Measurements from ENCODE around the gene SMARCB1.

The SMARCB1 gene

DNA sequence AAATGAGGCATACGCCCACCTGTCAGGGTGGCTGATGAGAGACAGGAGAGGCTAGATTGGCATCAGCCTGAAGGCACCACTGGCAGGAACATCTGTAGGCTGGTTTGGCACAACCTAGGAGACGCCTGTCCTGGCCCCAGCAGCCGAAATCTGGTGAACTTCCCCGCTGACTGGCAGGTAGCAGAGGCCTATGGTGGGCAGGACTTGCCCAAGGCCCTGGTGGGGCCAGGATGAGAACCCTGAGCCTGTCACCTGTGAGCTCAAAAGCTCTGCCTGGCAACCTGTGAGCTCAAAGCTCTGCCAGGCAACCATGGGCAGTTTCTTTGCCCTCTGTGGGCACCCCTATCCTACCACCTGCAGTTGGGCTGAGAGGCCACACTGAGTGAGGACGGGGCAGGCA lies 49.5 kb downstream of the SMARCB1 start:
- H3K27ac ChIP-seq (ENCODE audit: low read depth, low read length): peak overlapping the region; percentile 90
- H3K9ac ChIP-seq (ENCODE audit: low read length): no peak overlapping the region
- H3K9me3 ChIP-seq (ENCODE audit: insufficient read depth, low read length): no peaks in the 10 kb centered on the region
- TF ChIP-seq EZH2phosphoT487 (conservative IDR thresholded peaks at IDR 0.05; ENCODE audit: low read length): no peak
- no peak for TF ChIP-seq CTCF (IDR thresholded peaks at IDR 0.05; ENCODE audit: insufficient read depth, low read length, poor library complexity, severe bottlenecking)
- H3K9me2 ChIP-seq (replicated peaks; ENCODE audit: insufficient read depth, low read length): no peaks in the 10 kb centered on the region
- peaks cover 13% of the 10 kb centered on the region for H3K79me2 ChIP-seq (ENCODE audit: insufficient read depth, low read length)
- H3F3A ChIP-seq (ENCODE audit: insufficient read depth): peaks cover 20% of the 10 kb centered on the region; the same call in 1 of the 2 replicates
- H3K4me2 ChIP-seq (ENCODE audit: low read depth, low read length, poor library complexity, severe bottlenecking): no peak overlapping the region
- no peak overlapping the region for H2AFZ ChIP-seq (ENCODE audit: low read depth, low read length, severe bottlenecking)
- H3K27me3 ChIP-seq (ENCODE audit: low read length): no peaks in the 10 kb centered on the region
- no peaks in the 10 kb centered on the region for H3K36me3 ChIP-seq (ENCODE audit: low read length)
- H4K20me1 ChIP-seq (ENCODE audit: low read depth, low read length): no peaks in the 10 kb centered on the region; the same call in 1 of the 2 replicates
- H3K4me3 ChIP-seq (ENCODE audit: insufficient read depth, low read length, poor library complexity, severe bottlenecking): no peak overlapping the region

DNA sequence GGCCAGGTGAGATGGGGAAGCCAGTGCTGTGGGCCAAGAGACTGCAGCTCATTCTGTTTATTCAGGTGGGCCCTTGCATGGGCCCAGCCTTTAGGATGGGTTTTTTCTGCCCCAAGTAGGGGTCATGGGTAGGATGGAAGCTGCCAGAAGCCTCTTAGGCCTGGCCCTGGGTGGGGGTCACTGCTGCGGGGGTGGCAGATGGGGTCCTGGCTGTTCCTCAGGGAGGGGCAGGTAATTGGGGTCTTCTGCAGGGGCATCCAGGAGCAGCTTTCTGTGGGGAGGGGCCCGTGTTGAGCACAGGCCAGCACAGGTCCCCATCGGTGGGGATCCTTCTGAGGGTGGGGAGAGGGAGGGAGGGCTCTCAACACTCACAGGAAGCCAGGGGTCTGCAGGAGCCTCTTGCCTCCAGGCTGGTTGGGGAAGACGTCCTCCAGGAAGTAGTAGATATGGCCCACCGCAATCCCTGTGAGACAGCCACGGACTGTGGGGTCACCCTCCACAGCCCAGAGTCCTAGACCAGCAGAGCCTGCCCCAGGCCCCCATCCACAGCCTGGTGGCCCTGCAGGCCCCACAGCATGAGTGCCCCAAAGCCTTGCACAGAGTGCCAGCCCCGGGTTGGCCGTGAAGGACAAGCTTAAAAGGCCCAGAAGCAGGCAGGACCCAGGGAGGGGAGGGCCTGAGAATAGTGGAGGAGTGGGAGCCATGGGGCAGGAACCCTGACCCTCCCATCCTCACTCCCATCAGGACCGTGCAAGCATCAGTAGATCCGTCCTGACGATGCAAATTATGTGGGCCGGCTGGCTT lies 50.1 kb downstream of the SMARCB1 start:
- peak overlapping the region; percentile 53; the same call in 1 of the 2 replicates for H3K9ac ChIP-seq (ENCODE audit: low read length)
- no peak overlapping the region for H2AFZ ChIP-seq (ENCODE audit: low read depth, low read length, severe bottlenecking)
- H3K27ac ChIP-seq (ENCODE audit: low read depth, low read length): peak overlapping the region; percentile 90
- peaks cover 8% of the 10 kb centered on the region for H3K79me2 ChIP-seq (ENCODE audit: insufficient read depth, low read length)
- no peaks in the 10 kb centered on the region for H3K36me3 ChIP-seq (ENCODE audit: low read length)
- no peaks in the 10 kb centered on the region for H3K27me3 ChIP-seq (ENCODE audit: low read length)
- H4K20me1 ChIP-seq (ENCODE audit: low read depth, low read length): no peaks in the 10 kb centered on the region; the same call in 1 of the 2 replicates
- TF ChIP-seq CTCF (IDR thresholded peaks at IDR 0.05; ENCODE audit: insufficient read depth, low read length, poor library complexity, severe bottlenecking) (no peak), EZH2phosphoT487 (conservative IDR thresholded peaks at IDR 0.05; ENCODE audit: low read length) (no peak)
- H3K9me2 ChIP-seq (replicated peaks; ENCODE audit: insufficient read depth, low read length): no peaks in the 10 kb centered on the region
- H3K4me2 ChIP-seq (ENCODE audit: low read depth, low read length, poor library complexity, severe bottlenecking): peak overlapping the region; percentile 64
- H3K4me3 ChIP-seq (ENCODE audit: insufficient read depth, low read length, poor library complexity, severe bottlenecking): no peak overlapping the region
- no peaks in the 10 kb centered on the region for H3K9me3 ChIP-seq (ENCODE audit: insufficient read depth, low read length)
- peaks cover 20% of the 10 kb centered on the region; the same call in 1 of the 2 replicates for H3F3A ChIP-seq (ENCODE audit: insufficient read depth)

DNA sequence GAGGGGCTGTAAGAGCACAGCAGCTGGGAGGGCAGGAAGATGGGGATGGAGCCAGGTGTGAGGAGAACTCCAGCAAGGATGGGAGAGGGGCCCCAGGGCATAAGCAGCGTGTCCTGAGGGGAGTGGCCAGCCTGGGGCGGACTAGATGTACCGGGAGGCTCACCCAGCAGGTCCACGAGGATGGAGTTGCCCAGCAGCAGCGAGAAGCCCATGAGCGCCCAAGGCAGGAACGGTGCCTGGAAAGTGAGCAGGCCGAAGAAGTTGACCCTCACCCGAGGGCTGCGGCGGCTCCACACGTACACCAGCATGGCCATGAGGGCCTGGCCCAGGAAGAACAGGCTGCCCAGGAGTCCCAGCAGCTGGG lies 50.7 kb downstream of the SMARCB1 start:
- peak overlapping the region; percentile 64 for H3K4me2 ChIP-seq (ENCODE audit: low read depth, low read length, poor library complexity, severe bottlenecking)
- H3K27me3 ChIP-seq (ENCODE audit: low read length): no peaks in the 10 kb centered on the region
- H3K9ac ChIP-seq (ENCODE audit: low read length): peak overlapping the region; percentile 53
- H2AFZ ChIP-seq (ENCODE audit: low read depth, low read length, severe bottlenecking): no peak overlapping the region
- TF ChIP-seq CTCF (IDR thresholded peaks at IDR 0.05; ENCODE audit: insufficient read depth, low read length, poor library complexity, severe bottlenecking): no peak
- no peak for TF ChIP-seq EZH2phosphoT487 (conservative IDR thresholded peaks at IDR 0.05; ENCODE audit: low read length)
- peaks cover 4% of the 10 kb centered on the region for H3K79me2 ChIP-seq (ENCODE audit: insufficient read depth, low read length)
- H3F3A ChIP-seq (ENCODE audit: insufficient read depth): peaks cover 20% of the 10 kb centered on the region; the same call in 1 of the 2 replicates
- H3K9me2 ChIP-seq (replicated peaks; ENCODE audit: insufficient read depth, low read length): no peaks in the 10 kb centered on the region
- no peaks in the 10 kb centered on the region for H3K9me3 ChIP-seq (ENCODE audit: insufficient read depth, low read length)
- no peak overlapping the region for H3K4me3 ChIP-seq (ENCODE audit: insufficient read depth, low read length, poor library complexity, severe bottlenecking)
- H3K36me3 ChIP-seq (ENCODE audit: low read length): no peaks in the 10 kb centered on the region
- H4K20me1 ChIP-seq (ENCODE audit: low read depth, low read length): no peaks in the 10 kb centered on the region; the same call in 1 of the 2 replicates
- H3K27ac ChIP-seq (ENCODE audit: low read depth, low read length): peak overlapping the region; percentile 90

Measured in SU-DHL-6 (cell line).